Activated CD8-positive, alpha-beta memory T cell treated with anti-CD3 and anti-CD28 coated beads for 4 hours (primary cell): Measurements from ENCODE around the gene ADAMTS9.

Experiments used
- DNase-seq, 2 donors: peaks; one replicate each; pipeline ENCODE4 v3.0.0-alpha.2; 2020; ENCODE audit warnings: low read depth in 2 of 2

The ADAMTS9 gene

GRCh38 chr3:64539451-64540196 is 148.2 kb downstream of the ADAMTS9 start:
- no peak for DNase-seq

DNA sequence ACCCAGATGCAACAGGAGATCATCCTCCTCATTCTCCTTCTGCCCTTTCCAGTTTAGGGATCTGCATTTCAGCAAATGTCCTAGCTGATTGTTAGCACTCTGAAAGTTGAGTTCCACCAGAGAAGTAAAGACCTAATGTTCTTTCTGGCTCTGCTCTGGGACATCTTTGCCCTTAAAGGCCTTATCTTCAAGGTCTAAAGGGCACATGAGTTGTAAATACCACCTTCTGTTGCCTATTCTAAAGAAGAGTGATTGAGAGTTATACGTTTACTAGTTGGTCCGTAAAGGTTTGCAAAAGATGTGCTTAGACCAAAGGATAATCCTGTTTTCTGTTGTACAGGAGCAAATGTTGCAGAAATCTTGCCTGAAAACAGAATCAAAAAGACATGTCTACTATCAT is 151.6 kb downstream of the ADAMTS9 start:
- DNase-seq: no peak

GRCh38 chr3:64533617-64534317 is 154.0 kb downstream of the ADAMTS9 start:
- DNase-seq: no peak

DNA sequence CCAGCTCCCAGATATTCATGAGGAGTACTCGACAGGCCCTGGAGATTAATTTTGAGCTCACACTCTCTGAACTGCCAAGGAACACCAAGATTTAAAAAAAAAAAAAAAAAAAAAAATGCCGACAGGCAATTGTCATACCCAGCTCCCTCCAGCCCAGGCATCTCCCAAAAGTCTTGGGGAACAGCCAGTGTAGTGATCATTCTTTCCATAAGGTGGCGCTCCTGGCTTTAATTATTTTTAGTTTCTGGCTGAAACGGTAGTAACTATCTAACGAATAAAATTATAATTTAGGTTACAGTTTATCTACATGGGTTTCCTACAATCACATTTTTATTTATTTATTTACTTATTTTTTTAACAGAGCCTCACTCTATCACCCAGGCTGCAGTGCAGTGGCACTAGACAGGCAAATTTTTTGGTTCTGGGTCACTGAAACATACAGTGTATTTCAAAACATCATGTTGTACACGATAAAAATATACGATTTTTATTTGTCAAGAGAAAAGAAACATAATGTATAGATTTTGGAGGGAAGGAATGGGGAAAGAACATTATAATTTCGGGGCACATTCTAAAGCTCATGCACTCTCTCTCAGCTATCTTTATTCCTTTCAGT is 157.3 kb downstream of the ADAMTS9 start:
- no peak for DNase-seq

GRCh38 chr3:64523324-64523723 is 164.5 kb downstream of the ADAMTS9 start:
- DNase-seq: no peak

- no peak for DNase-seq
These were observed 167.5 kb downstream of the ADAMTS9 start for GRCh38 chr3:64520334-64520733.

DNA sequence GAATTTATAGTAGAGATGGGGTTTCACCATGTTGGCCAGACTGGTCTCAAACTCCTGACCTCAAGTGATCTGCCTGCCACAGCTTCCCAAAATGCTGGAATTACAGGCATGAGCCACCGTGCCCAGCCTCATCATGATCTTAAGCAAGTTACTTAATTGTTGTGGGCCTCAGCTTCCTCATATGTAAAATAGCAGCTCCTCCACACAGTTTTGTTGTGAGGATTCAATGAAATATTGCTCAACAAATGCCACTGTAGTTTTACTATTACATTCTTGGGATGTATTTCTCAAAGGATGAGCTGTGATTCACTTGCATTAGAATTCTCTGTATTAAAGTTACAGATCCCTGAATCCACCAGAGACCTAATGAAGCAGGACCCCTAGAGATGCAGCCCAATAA is 168.8 kb downstream of the ADAMTS9 start:
- DNase-seq: no peak

DNA sequence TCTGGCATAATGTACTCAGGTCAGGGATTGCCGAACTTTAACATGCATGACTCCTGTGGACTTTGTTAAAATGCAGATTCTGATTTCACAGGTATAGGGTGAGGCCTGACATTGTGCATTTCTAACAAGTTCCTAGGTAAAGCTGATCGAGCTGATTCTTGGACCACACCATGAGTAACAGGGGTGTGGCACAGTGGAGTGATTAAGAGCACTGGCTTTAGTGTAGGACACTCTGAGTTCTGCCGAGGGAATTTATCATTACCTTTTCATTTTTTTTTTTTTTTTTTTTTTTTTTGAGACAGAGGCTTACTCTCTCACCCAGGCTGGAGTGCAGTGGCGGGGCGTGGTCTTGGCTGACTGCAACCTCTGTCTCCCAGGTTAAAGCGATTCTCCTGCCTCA is 169.3 kb downstream of the ADAMTS9 start:
- no peak for DNase-seq

DNA sequence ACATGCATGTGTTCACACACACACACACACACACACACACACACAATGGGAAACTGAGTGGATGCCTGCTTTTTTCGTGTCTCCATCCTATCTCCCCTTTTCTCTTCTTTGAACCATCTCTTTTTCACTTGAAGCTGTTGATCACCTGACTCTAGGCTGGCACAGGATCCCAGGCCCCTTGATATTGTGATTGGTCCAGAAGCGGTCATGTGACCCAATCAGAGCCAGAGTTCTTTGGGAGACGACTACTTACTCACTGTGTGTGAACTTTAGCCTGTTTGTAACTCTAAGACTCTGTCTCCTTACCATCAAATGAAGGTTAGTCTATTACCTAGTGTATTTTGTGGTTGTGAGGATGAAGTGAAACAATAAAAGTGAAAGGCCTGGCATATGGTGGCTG is 172.9 kb downstream of the ADAMTS9 start:
- no peak for DNase-seq

- no peak for DNase-seq
These were observed 178.6 kb downstream of the ADAMTS9 start for GRCh38 chr3:64509206-64509605.

- no peak for DNase-seq
These were observed 179.7 kb downstream of the ADAMTS9 start for GRCh38 chr3:64508140-64508539.

- DNase-seq: no peak
These were observed 181.5 kb downstream of the ADAMTS9 start for GRCh38 chr3:64506255-64506654.

DNA sequence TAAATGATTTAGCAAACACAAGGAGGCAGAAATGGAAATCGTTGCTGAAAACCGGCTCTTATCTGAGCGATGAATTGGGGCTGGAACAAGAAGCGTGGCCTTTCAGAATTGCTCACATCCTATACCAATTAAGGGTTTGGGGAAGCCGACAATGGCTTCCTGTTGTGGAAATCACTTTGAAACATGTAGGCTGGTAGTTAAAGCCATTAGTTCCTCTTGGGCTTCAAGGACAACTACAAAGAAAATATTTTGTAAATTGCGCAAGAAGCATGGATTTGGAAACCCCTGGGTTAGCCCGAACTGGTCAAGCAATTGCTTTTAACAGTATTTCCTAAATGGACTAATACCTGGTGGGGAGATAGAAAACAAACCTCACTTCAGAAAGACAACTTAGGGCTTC is 182.4 kb downstream of the ADAMTS9 start:
- DNase-seq: no peak

DNA sequence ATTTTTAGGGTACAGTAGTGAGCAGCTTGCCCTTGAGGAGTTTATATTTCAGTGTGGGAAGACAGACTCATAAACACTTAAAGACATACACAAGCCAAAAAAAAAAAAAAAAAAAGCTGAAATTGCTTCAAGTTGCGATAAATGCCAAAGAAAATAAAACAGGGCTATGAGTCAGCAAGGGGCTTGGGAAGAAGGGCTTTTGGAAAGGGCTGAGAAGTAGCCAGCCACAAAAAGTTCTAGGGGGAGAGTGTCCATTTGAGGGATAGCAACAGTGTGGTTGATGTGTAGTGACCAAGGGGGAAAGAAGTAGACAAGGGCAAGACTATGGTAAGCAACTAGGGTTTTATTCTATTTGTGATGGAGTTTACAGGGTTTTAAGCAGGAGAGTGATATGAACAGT is 185.5 kb downstream of the ADAMTS9 start:
- DNase-seq: no peak

DNA sequence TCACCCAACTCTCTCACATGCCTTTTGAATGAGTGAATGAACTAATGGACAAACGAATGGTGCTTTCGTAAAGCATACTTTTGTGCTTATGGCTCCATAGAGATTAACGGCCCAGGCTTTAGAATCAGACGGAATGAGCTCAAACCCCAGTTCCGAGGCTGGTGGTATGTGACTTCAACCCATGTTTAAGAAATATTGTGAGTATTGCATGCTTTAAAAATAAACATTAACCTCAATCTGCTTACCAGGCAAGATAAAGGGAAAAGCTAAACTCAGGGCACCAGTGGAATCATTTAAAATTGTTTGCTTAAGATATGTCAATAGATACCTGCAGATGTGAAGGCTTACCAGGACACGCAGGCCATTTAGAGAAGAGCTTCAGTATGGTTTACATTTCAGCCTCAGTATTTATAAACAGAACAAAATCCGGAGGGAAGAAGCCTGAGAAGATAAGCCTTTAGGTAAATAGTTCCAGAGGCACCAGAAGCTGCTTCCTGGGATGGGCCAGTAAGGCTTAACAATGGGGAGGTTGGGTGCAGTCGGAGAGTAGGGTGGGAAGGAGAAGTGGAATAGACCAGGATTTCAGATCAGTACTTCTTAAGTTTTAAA is 186.4 kb downstream of the ADAMTS9 start:
- DNase-seq: no peak

GRCh38 chr3:64496786-64497490 is 190.9 kb downstream of the ADAMTS9 start:
- DNase-seq: no peak

GRCh38 chr3:64495781-64496334 is 191.9 kb downstream of the ADAMTS9 start:
- DNase-seq: no peak

- no peak for DNase-seq
These were observed 192.5 kb downstream of the ADAMTS9 start for GRCh38 chr3:64495121-64495780.

DNA sequence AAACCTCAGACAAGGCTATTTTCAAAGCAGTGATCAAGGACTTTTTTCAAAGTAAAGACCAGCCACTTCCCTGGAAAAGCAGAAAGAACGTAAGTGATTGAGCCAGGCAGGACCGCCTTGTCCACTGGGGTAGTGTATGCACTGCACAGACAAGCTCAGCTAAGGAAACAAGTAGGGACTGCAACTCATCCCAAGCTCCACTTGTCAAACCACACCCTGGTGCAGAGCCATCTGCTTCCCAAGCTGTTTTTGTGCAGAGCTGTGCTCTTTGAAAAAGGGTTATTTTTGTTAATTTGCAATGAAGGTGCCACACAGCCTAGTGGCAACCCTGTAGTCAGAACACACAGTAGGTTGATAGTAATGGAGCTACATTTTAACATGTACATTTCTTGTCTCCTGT is 193.3 kb downstream of the ADAMTS9 start:
- DNase-seq: no peak

DNA sequence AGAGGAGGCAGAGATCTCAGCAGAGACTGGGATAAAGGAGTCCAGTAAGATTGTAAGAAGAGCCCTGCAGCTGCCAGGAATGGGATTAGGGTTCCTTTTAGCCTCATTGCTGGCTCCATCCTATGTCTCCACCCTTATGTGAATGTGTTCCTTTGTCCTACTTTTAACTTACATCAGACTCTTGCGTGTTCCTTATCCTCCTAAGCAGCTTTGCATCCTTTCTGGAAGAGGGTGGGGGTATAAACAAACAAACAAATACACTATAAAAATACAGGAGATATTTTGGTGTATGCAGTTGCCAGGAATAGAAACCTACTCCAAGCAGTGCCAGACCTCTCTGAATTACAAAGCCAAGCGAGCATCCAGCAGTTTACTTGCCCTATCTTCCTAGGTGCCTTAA is 194.7 kb downstream of the ADAMTS9 start:
- DNase-seq: no peak

DNA sequence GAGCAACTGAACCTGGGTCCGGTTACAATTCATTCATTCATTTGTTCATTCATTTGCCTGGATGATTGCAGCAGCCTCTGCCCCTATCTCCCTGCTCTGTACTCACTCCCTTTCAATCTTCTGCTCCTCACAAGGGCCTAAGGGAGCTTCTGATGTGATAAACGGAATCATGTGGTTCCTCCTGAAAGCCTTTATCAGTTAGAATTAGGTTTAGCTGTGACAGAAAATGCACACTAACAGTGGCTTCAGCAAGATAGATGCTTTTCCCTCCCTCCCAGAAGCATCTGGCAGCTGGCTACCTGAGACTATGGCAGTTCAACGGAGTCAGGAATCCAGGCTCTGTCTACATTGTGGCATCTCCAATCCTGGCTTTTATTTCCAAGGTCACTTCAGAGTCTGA is 196.0 kb downstream of the ADAMTS9 start:
- DNase-seq: no peak
